Right hindlimb (tissue), 1 donor: ENCODE measurements around the gene AGPAT1.

Experiments used
- DNase-seq: peaks from one replicate; pipeline ENCODE4 v3.0.0-alpha.2; 2018

Gene AGPAT1

DNA sequence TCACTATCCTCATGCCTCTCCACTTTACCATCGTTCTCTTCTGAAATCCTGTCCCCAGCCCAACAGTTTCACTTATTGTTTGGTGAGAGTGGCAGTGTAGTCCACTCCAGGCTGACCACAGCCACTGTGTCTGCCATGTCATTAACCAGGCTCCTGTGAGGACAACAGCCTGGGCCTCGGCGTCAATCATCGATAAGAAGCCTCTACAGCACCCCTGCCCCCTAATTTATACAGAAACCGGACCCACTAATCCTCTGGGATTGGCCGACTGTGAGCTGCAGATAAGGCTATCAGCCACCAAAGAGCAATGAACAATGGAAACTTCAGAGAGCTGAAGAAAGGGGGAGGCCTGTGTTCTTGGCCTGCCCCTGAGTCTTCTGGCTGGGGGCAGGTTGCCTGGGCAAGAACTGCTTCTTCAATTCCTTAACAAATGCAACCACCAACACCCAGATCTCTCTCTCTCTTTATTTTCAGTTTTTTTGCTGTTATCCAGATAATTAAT lies 8.1 kb downstream of the AGPAT1 start:
- no peak for DNase-seq

DNA sequence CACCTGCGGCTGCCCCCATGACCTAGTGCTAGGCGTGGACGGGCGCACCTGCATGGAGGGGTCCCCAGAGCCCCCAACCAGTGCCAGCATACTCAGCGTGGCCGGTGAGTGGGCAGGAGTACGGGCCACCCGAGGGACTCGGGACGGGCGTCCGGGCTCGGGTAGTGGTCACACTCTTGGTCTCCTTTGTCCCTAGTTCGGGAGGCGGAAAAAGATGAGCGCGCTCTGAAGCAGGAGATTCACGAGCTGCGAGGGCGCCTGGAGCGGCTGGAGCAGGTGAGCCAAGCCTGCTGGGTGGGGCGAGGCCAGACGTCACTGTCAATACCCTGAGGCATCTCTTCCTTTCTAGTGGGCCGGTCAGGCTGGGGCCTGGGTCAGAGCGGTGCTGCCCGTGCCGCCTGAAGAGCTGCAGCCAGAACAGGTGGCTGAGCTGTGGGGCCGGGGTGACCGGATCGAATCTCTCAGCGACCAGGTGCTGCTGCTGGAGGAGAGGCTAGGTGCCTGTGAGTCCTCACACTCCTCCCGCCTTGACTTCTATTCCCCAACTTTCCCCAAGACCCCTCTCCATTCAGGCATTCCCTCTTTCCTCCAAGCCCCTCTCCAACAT lies 8.6 kb downstream of the AGPAT1 start:
- no peak for DNase-seq

DNA sequence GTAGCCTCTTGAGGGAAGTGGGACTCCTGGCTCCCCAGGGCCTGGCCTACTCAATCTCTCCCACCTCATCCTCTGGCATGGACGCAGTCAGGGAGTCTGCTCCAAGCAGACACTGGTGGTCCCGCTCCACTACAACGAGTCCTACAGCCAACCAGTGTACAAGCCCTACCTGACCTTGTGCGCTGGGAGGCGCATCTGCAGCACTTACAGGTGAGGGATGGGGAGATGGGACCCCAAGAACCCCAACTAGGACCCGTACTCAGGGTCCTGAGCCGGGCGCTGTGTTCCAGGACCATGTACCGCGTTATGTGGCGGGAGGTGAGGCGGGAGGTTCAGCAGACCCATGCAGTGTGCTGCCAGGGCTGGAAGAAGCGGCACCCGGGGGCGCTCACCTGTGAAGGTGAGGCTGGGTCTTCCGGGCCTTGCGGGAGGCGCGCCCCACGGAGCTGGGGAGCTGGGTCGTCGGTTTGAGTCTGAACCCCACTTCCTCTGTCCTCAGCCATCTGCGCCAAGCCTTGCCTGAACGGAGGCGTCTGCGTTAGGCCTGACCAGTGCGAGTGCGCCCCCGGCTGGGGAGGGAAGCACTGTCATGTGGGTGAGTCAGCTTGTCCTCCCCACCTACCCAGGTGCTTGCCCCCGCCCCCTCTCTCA lies 9.3 kb downstream of the AGPAT1 start:
- no peak for DNase-seq

DNA sequence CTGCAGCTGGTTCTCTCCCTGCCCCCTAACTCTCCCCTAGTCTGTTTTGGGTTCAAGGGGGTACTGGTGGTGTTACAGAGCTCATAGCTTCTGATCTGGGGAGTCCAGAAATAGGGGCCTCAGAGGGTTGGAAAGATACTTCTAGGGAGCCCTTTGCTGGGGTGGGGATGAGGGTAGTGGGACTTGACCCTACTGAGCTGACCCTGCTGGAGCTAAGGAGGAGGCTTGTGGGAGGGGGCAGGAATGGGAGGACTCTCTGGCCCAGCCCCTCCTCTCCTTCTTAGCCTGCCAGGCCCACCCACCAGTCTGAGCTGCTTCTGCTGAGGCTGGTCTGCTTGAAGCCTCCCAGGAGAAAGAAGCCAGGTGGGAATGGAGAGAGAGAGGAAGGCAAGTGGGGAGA lies 11.6 kb downstream of the AGPAT1 start, which contains the start of gene EGFL8:
Gene EGFL8 (plus strand): TSS at position 301 of the 400 bp plus-strand sequence. CDS start 1,571 bp downstream, outside the sequence.
- no peak for DNase-seq

DNA sequence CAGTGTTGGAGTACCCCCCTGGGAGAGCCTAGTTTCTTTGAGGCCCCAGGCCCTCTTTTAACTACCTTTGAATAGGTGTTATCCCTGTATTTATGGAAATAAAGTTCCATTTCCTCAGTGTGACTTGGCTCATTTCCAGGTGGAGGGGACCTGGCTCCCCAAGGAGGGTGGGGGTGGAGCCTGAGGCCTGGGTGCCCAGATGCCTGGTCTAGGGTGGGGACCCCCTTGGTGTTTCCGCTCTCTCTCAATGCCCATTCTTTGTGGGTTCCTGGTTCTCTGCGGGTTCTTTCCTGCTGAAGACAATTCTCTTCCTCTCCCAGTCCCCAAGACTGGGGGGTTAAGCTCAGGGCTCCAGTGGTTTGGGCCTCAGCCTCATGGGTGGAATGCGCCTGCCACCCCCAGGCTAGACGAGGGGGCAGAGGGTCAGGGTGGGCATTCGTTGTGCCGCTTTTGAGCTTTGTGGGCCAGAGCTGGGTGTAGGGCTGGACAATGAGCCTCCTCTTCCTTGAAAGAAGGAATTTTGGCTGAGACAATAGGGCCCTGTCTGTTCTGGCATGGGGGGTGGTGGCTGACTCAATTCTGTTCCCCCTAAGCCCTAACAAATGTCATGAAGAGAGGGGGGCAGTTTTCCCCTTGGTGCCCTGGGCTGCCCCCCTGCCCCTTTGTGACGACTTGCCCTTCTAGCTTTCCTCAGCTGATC lies 12.2 kb downstream of the AGPAT1 start:
- no peak for DNase-seq

DNA sequence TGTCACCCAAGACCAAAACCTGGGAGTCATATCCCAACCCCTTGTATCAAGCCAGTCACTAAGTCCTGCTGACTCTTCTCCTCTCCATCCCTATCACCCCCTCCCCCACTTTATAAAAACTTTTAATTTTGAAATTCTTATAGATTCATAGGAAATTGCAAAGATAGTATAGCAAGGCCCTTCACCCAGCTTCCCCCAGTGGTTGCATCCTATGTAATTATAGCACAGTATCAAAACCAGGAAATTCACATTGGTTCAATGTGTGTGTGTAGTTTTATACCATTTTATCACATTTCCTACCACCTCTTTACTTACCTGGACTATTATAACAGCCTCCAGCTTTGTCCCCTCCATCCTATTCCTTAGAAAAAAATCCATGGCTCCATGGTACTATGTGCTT lies 17.8 kb downstream of the AGPAT1 start:
- no peak for DNase-seq

DNA sequence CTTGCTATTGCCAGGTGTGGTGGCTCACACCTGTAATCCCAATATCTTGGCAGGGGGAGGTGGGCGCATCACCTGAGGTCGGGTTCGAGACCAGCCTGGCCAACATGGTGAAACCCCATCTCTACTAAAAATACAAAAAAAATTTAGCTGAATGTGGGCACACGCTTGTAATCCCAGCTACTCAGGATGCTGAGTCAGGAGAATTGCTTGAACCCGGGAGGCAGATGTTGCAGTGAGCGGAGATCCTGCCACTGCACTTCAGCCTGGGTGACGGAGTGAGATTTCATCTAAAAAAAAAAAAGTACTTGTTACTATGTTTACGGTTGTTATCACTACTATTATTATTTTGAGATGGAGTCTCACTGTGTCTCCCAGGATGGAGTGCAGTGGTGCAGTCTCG lies 19.0 kb downstream of the AGPAT1 start:
- no peak for DNase-seq

DNA sequence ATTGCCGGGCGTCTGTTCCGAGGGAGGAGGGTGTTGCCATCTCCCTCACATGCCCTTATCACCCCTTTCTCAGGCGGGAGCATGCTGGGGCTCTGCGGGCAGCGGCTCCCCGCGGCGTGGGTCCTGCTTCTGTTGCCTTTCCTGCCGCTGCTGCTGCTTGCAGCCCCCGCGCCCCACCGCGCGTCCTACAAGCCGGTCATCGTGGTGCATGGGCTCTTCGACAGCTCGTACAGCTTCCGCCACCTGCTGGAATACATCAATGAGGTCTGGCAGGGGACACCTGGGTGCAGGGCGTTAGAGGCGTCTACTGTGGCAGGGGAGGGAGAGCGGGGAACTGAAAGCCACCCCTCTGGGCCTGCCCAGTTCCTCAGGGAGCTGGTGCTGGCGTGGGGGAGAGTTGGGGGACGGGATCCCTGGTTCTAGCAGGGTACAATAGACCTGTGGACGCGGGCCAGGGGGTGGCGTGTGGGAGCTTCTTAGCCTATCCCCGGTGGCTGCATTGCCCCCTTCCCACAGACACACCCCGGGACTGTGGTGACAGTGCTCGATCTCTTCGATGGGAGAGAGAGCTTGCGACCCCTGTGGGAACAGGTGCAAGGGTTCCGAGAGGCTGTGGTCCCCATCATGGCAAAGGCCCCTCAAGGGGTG lies 21.2 kb downstream of the AGPAT1 start:
- DNase-seq, result peak; percentile 82

DNA sequence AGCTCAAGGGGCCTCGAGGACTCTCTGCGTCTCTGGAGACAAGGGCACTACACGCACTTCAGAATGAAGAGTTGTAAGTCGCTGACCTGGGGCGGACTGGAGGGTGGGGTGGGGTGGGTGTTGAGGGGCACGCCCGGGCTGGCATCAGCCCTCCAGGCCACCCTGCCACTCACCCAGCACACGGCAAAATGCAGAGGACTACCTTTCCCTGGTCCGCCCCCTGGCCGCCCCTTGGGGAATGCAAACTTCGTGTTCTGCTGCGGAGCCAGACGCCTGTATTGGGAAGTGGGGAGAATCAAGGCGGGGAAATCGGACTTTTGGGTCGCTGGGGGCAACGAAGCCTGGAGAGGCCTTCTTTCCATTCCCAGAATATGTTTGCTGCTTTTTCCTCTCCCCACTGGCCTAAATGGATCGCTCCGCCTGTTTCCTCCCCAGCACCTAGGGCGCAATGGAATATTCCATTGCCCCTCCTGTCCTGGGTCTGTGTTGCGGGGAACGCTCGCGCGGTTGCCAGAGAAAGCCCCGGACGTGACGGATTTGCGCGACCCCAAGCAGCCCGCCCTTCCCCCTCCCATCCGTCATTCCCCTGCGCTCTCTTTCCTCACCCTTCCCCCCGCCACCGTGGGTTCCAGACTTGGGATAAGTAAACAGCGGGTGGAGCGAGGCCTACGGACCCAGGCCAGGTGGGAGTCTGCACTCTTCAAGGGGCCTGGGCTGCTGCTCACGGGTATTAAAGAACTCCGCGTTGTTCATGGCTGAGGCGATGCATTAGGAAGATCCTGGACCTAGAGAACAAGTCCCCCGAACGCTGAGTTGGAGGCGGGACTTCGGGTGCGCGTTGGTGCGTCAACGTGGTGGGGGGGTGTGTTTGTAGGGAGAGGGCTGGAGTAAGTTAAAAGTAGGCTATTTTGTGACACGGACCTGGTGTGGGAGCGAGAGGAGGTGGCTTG lies 22.0 kb downstream of the AGPAT1 start, which contains the start of gene PPT2:
Gene PPT2 (plus strand): TSS at position 578 of the 950 bp plus-strand sequence. CDS start 454 bp downstream, outside the sequence.
- peak; percentile 96 for DNase-seq

DNA sequence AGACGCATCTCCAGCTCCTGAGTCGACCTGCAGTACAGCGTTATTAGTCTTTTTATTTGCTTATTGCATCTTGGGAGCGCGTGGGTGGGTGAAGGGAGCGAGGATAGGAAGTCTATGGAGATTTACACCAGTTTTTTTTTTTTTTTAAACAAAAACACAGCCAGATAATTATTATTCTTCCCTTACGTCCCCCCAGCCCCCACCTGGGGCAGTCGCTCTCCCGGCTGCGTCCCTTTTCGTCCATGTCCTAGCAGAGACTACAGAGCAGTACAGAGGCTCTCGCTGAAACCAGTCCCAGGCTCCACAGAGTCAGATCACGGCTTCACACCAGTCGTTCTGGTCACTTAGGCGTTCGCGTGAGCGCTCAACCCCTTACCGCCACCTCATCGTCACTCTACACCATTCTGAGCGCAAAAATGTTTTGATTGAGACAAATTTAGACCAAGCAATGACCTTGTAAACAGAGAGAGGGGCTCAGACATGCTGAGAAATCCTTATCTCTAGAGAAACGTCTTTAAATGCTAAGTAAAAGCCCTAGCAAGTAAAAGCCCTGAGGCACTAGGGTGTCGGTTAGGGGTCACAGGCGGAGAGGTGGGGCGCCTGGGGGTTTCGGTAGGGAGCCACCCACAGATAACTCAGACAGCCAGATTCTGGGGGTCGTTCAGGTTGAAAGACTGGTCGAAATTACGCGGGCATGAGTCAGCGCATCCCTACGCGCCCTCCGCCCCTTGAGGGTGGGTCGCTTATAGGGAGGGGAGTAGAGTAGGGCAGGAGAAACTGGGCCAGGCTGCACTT lies 22.9 kb downstream of the AGPAT1 start:
- peak; percentile 27 for DNase-seq

DNA sequence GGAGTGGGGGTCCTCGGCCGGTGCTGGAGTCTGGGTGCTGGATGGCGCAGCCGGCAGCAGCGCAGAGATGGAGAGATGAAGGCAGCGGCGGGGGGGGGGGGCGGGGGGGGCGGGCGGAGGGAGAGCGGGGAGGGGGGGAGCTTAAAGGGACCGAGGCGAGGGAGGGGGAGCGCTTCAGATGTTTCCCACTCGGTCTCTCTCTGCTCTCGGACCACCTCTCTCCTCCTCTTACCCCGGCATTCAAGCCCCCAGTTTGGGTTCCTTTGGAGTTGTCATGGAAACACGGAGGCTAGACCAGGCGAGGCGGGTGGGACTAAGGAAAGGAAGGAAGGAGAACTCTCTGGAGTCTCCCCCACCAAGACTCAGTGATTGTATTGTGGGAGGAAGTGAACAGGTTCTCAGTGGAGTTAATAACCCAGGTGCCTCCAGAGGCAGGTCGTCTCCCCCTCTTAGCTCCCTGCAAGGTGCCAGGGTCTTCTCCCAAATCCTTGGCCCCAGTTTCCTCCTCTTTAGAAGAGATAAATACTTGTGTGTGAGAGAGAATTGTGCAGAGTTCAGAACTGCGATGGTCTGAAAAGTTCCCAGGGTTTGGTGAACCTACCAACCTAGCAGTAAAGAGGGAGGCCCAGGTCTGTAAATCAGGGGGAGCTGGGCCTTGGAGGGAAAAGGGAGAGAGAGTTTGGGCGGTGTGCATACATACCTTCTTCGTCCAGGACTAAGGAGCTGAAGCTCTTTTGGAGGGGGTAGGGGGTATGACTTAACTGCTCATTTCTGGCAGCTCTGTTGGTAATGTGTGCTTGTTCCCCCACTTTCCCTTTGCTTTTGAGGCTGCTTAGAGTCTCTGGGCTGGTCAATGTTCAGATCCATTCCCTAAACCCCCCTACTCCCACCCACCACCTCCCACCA lies 23.8 kb downstream of the AGPAT1 start, which contains the start of gene PRRT1:
Gene PRRT1 (minus strand): TSS at position 77 of the 906 bp plus-strand sequence. CDS start 112 bp downstream, outside the sequence.
- peak; percentile 33 for DNase-seq

DNA sequence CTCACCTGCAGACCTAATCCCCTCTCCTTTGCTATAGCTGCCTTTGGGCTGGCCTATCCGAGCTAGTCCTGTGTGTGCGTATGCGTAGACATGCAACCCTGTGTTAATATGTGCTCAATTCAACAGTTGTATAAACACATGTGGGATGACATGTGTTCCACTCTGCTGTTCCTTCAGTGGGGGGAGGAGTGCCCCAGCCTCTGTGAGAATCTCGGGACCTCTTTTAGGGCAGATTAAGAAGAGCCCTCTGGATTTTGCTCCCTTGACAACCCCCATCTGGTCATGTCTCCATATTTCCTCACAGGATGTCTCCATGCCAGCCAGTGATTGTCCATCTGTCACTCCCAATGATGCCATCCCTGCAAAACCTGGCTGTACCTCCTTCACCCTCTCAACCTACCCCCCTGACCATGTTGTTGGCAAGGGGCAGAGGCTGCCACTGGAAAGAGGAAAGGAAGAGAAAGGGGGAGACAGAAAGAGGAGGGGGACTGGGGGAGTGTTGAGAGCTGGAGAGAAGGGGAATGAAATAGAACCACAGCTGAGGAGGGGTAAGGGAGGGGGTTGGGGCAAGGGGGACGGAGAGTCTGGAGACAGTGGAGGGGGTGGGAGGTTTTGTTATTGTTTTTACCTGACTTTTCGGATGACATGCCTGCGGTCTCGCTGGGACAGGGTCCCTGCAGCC lies 24.6 kb downstream of the AGPAT1 start:
- peak; percentile 28 for DNase-seq

DNA sequence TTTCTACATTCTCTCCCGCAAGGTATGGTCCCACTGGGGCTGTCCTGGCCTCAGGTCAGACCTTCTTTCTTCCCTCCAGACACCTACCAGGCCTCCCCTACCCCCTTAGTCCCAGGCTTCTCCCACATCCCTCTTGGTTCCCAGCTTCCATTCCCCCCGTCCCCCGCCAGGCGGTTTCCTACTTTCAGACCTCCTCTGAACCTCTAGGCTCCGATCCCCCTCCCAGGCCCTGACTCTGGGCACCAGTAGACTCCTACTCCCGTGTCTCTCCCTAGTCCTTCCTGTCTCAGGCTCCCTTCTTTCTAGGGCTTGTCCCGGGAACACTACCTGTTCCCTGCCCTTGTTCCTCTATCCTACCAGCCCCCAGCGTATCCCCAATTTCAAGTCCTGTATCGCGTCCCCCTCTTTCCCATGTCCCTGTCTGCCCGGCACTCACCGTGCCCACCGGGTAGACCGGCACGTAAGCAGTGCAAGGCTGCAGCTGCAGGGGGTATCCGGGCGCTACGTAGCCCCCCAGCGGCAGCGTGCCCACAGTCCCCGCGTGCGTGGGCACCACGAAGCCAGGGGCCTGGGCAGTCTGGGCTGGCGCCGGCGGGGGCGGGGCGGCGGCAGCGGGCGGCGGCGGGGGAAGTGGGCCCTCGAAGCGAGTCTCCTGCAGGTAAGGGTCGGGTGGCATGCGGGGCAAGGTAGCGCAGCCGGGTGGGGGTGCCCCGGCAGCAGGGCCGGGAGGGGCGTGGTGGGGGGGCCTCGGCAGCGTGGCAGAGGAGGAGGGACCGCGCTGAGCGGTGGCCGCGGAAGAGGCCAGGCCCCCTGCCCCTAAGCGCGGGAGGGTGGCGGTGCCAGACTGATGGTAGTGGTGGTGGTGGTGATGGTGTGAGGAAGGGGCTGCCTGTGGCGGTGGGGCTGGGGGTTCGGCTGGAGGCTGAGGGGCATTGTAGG lies 25.7 kb downstream of the AGPAT1 start:
- DNase-seq, result peak; percentile 25

DNA sequence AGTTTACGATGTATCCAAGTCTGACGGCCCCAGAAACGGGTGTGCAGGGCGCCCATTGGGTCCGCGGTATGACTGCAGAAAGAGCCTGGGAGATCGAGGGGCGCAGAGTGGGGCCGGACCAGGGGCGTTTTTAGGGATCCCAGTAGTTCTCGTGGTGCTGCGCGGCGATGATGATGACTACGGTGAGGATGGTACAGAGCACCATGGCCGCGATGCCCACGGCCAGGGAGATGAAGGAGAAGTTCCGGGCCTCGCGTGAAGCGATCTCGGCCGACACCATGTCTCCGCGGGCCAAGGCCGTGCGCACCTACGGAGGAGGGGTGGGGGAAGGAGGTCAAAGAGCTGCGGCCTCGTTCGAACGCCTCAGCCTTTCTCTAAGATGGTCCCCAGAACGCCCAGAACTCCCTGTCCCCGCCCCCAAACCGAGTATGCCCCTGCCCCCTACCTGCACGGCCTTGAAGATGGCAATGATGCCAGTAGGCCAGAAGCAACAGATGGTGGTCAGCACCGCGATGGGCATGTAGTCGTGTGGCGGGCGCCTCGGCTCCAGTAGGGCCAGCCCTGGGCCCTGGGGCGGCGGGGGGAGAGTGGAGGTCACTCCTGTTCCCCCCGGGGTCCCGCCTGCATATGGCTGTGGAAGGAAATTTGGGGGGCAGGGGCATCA lies 26.7 kb downstream of the AGPAT1 start:
- no peak for DNase-seq

DNA sequence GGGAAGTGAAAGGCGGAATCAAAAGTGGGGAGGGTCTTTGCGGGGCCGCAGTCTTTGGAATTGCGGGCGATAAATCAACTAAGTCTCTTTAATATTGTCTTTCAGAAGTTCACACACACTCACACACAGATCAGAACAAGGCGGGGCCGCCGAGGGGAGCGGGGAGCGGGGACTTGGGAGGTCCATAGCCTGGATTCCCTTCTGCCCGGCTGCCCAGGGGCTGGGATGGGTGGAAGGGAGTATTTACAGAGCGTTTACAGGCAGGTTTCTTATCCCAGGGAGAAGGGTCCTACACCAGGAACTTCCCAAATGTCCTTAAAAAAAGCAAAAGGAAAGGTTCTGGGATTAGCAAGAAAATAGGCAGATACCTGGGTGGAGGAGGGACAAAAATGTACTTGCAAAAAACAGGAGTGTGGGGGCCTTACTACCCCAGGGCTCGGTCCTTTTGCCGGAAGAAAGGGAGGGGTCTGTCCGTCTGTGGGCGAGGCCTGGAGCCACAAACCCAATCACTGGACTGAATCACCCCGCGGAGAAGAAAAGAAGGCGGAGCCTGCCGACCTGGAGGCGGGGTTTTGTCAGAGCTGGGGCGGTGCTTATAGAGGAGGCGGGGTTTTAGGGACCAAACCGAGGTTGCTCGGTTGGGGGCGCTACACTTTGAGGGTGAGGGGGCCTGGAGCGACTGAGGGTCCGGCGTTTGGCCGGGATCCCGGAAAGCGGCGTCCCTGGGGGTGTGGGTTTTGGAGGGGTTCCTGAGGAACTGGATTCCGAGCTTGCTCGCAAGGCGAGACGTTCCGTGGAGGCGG lies 27.4 kb downstream of the AGPAT1 start:
- DNase-seq, result peak; percentile 81

DNA sequence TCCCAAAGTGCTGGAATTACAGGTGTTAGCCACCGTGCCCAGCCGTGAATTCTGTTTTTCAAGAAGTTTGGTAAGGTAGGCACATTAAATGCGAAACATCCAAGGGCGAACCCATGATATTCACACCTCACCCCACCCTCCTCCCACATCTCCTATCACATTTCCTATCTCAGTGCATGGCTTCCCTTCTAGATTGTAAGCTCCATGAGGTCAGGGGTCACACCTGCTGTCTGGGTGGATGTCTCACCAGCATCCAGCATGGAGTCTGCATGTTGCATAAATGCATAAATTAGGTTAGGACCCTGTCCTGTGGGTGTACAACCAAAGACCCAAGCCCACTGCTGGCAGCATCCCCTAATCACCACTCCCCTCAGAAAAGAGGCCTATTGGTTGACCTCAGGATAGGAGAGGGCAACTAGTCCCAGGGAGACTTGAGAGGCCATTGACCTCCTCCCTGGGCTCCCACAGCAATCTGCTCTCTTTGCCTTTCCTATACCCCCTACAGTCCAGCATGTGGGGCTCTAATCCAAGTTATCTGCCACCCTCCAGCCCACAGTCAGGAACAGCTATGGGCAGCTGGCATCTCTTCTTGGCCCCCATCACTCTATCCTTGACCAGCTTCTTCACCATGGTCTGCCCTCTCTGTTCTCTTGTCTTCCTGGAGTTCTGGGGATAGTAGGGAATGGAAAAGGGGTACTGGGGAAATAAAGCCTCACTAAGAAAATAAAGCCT lies 28.3 kb downstream of the AGPAT1 start:
- no peak for DNase-seq
